HEK293T (cell line): ENCODE measurements around the gene ANO6.

Experiments
- BHLHE40 ChIP-seq: fragments of 450-650 bp; IDR thresholded peaks from 2 replicates; pipeline ENCODE4 v1.6.1; 2016; ENCODE audit warnings: mild to moderate bottlenecking, moderate library complexity, borderline replicate concordance
- ZNF384 ChIP-seq: fragments of 450-650 bp; IDR thresholded peaks from 2 replicates; pipeline ENCODE4 v1.6.1; 2016

DNA sequence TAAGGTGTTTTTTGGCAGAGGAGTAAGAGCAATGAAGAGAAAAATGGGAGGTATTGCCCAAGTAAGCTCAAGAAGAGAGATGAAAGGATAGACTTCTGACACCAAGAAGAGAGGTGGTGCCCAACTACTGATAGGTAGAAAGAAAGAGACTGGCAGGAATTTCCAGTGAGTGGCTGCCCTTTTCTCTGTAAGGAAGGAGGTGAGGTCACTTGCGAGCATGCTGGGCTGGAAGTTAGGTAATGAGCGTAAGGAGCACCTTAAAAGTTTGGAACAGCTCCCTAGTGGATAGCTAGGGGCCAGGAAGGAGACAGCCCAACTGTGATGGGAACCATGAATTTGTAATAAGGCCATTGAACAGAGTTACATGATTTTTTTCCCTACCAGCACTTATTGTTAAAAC lies 127.0 kb downstream of the ANO6 start:
- no peak for TF ChIP-seq ZNF384
- no peak for TF ChIP-seq BHLHE40
